Prostate gland (tissue), 2 donors: ENCODE measurements around the gene EFNB3.

Experiments
- CTCF ChIP-seq, 4 experiments: fragments of 200-600 bp in 2 of 4; fragments of 450-650 bp in 2 of 4; sonication (generic) in 2 of 4; IDR thresholded peaks; 1 replicate in 3 of 4; 2 replicates in 1 of 4; pipeline ENCODE4 v1.5.1; 2016 to 2019; ENCODE audit warnings: antibody characterized with exemption in 4 of 4, mild to moderate bottlenecking in 2 of 4, moderate library complexity in 2 of 4
- POLR2AphosphoS5 ChIP-seq: sonication (generic); formaldehyde crosslinking; IDR thresholded peaks from one replicate; pipeline ENCODE4 v1.6.1; 2017; ENCODE audit warnings: antibody characterized with exemption

- TF ChIP-seq CTCF (IDR thresholded peaks at IDR 0.05) (no peak), POLR2AphosphoS5 (no peak)
Measured at GRCh38 chr17:7705269-7706255, 560 bp downstream of the EFNB3 start.
